ENCODE data around the gene ADIRF. TPM values are rescaled to one million over a fixed set of nuclear protein-coding genes. Genes with fewer than 3 reads are reported as not detected.

Gene ADIRF
- total and polyA plus RNA-seq, 7 donors = 45.3 to 157 (median 98.1) TPM

DNA sequence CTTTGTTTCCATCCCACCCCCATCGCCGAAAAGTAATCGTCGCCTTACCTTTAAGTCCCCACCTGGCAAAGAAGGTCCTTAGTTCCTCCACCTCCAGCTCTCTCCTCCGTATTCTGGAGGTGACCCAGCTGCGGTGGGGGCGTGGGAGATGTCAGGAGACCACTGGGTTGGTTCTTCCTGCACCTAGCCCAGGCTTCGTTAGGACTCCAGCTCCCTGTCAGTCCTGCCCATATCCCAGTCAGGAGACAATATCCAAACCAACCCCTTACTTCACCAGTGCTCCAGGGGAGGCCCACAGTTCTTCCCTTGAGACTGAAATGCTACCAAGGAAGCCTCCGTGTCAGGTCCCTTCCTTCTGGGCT lies 693 bp downstream of the ADIRF start:
- WGBS, 2 donors = 19 to 54% methylated on average over 9 of the region's 9 CpGs
- peak; percentile 68 for DNase-seq
- Histone ChIP-seq H3K4me3 (peak overlapping the region; percentile 62 to 75 (median 70)), H3K9me3 (no peaks in the 10 kb centered on the region), H3K27me3 (no peaks in the 10 kb centered on the region), H3K27ac (peak overlapping the region; percentile 94 to 98 (median 96)), H3K36me3 (no peaks in the 10 kb centered on the region), H3K4me1 (peaks cover 0 to 57% (median 53%) of the 10 kb centered on the region in 4 donors)
- no peak for TF ChIP-seq POLR2AphosphoS5 (IDR thresholded peaks at IDR 0.05)
- TF ChIP-seq POLR2A (IDR thresholded peaks at IDR 0.05) = no peak
- TF ChIP-seq EP300 (IDR thresholded peaks at IDR 0.05) = no peak
- TF ChIP-seq, protein P1, sequence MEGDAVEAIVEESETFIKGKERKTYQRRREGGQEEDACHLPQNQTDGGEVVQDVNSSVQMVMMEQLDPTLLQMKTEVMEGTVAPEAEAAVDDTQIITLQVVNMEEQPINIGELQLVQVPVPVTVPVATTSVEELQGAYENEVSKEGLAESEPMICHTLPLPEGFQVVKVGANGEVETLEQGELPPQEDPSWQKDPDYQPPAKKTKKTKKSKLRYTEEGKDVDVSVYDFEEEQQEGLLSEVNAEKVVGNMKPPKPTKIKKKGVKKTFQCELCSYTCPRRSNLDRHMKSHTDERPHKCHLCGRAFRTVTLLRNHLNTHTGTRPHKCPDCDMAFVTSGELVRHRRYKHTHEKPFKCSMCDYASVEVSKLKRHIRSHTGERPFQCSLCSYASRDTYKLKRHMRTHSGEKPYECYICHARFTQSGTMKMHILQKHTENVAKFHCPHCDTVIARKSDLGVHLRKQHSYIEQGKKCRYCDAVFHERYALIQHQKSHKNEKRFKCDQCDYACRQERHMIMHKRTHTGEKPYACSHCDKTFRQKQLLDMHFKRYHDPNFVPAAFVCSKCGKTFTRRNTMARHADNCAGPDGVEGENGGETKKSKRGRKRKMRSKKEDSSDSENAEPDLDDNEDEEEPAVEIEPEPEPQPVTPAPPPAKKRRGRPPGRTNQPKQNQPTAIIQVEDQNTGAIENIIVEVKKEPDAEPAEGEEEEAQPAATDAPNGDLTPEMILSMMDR (IDR thresholded peaks at IDR 0.05) = no peak
- intact Hi-C loops (cut with DNase I) = no loop called here

DNA sequence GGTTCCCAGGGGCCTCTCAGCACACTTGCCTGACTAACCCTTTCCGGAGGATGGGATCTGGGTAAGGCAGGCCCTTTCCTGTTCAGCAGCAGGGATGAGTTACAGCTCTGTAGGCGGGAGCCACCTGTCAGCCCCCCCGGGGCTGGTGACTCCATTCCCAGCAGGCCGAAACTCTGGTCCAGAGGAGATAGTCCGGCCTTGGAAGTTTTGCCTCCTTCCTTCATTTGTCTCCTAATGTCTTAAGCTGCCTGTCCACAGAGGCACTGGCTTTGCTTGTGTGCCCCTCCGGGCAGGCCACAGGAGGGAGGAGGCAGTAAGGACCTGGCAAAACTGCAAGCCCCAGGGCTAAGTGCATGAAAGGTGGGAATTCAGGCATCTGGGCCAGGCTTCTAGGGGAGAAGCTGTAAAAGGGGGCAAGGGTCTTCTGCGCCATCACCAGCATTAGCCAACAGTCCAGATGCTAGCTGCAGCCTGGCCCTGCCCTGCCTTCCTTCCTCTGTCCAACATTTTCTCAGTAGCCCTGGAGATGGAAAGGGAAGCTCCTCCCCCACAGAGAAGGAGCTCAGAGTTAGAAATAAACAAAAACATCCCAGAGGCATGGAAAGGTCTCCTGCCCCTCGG lies 1.2 kb downstream of the ADIRF start:
- Histone ChIP-seq H3K27ac (peak overlapping the region; percentile 94 to 98 (median 96)), H3K36me3 (no peaks in the 10 kb centered on the region), H3K4me3 (peak overlapping the region; percentile 62 to 75 (median 70)), H3K27me3 (no peaks in the 10 kb centered on the region), H3K4me1 (peaks cover 0 to 57% (median 53%) of the 10 kb centered on the region in 4 donors), H3K9me3 (no peaks in the 10 kb centered on the region)
- intact Hi-C loops (cut with DNase I) = loop anchor here (10.0 kb wide), 1 partner anchor 565 kb away; no protein-coding TSS in a partner anchor
- WGBS, 2 donors = 76 to 78% methylated on average over 8 of the region's 8 CpGs
- TF ChIP-seq, protein P1 (IDR thresholded peaks at IDR 0.05) = no peak
- TF ChIP-seq POLR2A (IDR thresholded peaks at IDR 0.05) (no peak), POLR2AphosphoS5 (IDR thresholded peaks at IDR 0.05) (no peak), EP300 (IDR thresholded peaks at IDR 0.05) (no peak)
- DNase-seq = peak; percentile 73

DNA sequence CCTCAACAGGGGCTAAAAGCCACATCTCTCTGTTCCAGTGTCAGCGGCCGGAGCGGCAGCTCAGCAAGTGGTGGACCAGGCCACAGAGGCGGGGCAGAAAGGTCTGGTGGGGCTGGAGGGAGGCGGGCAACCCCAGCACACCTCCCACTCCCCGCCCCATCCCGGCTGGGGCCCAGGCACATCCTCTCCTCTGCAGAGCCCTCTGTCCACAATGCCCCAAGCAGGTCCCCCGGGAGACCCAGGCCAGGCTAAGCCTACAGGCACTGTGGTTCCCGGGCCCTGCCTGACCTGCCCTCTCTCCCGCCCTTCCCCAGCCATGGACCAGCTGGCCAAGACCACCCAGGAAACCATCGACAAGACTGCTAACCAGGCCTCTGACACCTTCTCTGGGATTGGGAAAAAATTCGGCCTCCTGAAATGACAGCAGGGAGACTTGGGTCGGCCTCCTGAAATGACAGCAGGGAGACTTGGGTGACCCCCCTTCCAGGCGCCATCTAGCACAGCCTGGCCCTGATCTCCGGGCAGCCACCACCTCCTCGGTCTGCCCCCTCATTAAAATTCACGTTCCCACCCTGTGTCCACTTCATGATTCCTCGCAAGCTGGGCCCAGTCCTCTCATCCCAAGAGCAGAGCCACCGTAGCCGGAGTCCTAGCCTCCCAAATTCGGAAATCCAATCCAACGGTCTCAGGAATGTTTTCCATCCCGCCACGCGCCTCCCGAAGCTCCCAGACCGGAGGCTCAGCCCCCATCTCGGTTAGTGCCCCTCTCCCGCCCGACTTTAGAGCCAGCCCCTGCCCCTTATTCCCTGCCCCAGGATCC lies 2.1 kb downstream of the ADIRF start:
- peak overlapping the region; percentile 94 to 98 (median 96) for H3K27ac ChIP-seq
- H3K9me3 ChIP-seq = no peaks in the 10 kb centered on the region
- peak overlapping the region; percentile 62 to 75 (median 70) for H3K4me3 ChIP-seq
- no peaks in the 10 kb centered on the region for H3K27me3 ChIP-seq
- intact Hi-C loops (cut with DNase I) = loop anchor here (10.0 kb wide), 1 partner anchor 566 kb away; no protein-coding TSS in a partner anchor
- WGBS, 2 donors = 46 to 51% methylated on average over 30 of the region's 30 CpGs
- TF ChIP-seq, protein P1 (IDR thresholded peaks at IDR 0.05) = no peak
- TF ChIP-seq POLR2AphosphoS5 (IDR thresholded peaks at IDR 0.05) (peak; percentile 76 to 82 (median 76)), EP300 (IDR thresholded peaks at IDR 0.05) (peak in 1 of 4 donors; percentile 7), POLR2A (IDR thresholded peaks at IDR 0.05) (peak; percentile 20 to 34)
- no peaks in the 10 kb centered on the region for H3K36me3 ChIP-seq
- DNase-seq = peak; percentile 95
- peaks cover 0 to 57% (median 53%) of the 10 kb centered on the region in 4 donors for H3K4me1 ChIP-seq

DNA sequence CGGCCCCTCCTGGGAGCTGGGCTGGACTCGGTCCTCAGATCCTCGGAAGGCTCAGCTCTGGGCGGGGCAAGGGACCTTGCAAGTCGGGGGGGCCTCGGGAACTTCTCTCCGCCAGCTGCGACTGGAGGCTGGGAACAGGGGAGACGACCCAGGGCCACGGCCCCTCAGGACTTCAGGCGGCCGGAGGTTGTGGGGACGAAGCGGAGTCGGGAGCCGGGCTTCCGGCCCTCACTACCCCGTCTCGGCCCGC lies 2.6 kb downstream of the ADIRF start:
- DNase-seq = no peak
- intact Hi-C loops (cut with DNase I) = loop anchor here (1.0 to 10.0 kb wide), 2 partner anchors 123 to 566 kb away; partner anchors contain the start of gene GLUD1
- 1% methylated on average over 20 of the region's 20 CpGs for WGBS, 2 donors
- H3K36me3 ChIP-seq = no peaks in the 10 kb centered on the region
- no peaks in the 10 kb centered on the region for H3K27me3 ChIP-seq
- peak overlapping the region; percentile 62 to 75 (median 70) for H3K4me3 ChIP-seq
- no peaks in the 10 kb centered on the region for H3K9me3 ChIP-seq
- peaks cover 0 to 56% (median 50%) of the 10 kb centered on the region in 4 donors for H3K4me1 ChIP-seq
- peak overlapping the region; percentile 94 to 98 (median 96) for H3K27ac ChIP-seq
- TF ChIP-seq POLR2AphosphoS5 (IDR thresholded peaks at IDR 0.05) (peak; percentile 95 to 99 (median 96)), POLR2A (IDR thresholded peaks at IDR 0.05) (peak; percentile 96), EP300 (IDR thresholded peaks at IDR 0.05) (no peak)
- TF ChIP-seq, protein P1 (IDR thresholded peaks at IDR 0.05) = no peak

Data from sigmoid colon (tissue), 7 donors.